Thyroid gland (tissue), 4 donors: ENCODE data around the gene CAMTA1. TPM values are rescaled to one million over a fixed set of nuclear protein-coding genes. Genes with fewer than 3 reads are reported as not detected.

Experiments used
- DNase-seq, 2 donors: peaks; one replicate each; pipeline ENCODE4 v3.0.0-alpha.2; 2019
- H3K27ac ChIP-seq, 3 donors: fragments of 200-600 bp; sonication (generic); 1 replicate in 2 of 3; 2 replicates in 1 of 3; pipeline ENCODE4 v1.5.1; 2016 to 2019; ENCODE audit warnings: mild to moderate bottlenecking in 1 of 3, moderate library complexity in 1 of 3
- H3K27me3 ChIP-seq: fragments of 200-600 bp; sonication (generic); one replicate; pipeline ENCODE4 v1.5.1; 2019
- H3K36me3 ChIP-seq, 2 donors: fragments of 200-600 bp; sonication (generic); one replicate each; pipeline ENCODE4 v1.5.1; 2016 to 2019
- H3K4me1 ChIP-seq, 2 donors: fragments of 200-600 bp; sonication (generic); one replicate each; pipeline ENCODE4 v1.5.1; 2017 to 2019
- H3K4me3 ChIP-seq, 3 donors: fragments of 200-600 bp; sonication (generic); replicated peaks in 1 of 3; 1 replicate in 2 of 3; 2 replicates in 1 of 3; pipeline ENCODE4 v1.5.1; 2016; ENCODE audit warnings: mild to moderate bottlenecking in 1 of 3
- H3K9me3 ChIP-seq: fragments of 200-600 bp; sonication (generic); one replicate; pipeline ENCODE4 v1.5.1; 2017
- POLR2A ChIP-seq, 2 donors: fragments of 450-650 bp; IDR thresholded peaks; one replicate each; pipeline ENCODE4 v1.6.1; 2017; ENCODE audit warnings: antibody characterized with exemption in 2 of 2, mild to moderate bottlenecking in 2 of 2, moderate library complexity in 1 of 2
- WGBS, 2 donors: methylation state at CpG; one replicate each; pipeline ENCODE4 v1.1.5; 2017; 5-methylcytosine and 5-hydroxymethylcytosine counted together
- intact Hi-C: fragments of 100-400 bp; cut with DNase I; formaldehyde crosslinking; loops from one replicate; pipeline ENCODE4 v1.15.1; 2023
- total RNA-seq, 4 donors: library from RNA; depleted of rRNA; stranded (reverse); fragments of >200 nt; gene quantifications; one replicate each; pipeline ENCODE4 v1.2.3, GENCODE V29; 2016
- TF ChIP-seq, protein P1 (sequence below), 6 experiments: fragments of 200-600 bp in 3 of 6; fragments of 450-650 bp in 3 of 6; sonication (generic) in 3 of 6; IDR thresholded peaks; one replicate each; pipeline ENCODE4 v1.5.1; 2016 to 2019; ENCODE audit warnings: antibody characterized with exemption in 6 of 6, mild to moderate bottlenecking in 2 of 6, inconsistent platforms in 1 of 6, moderate library complexity in 1 of 6

Gene CAMTA1
- total RNA-seq, 4 donors from 2014 or later, result 63.9 to 124 (median 101) TPM

DNA sequence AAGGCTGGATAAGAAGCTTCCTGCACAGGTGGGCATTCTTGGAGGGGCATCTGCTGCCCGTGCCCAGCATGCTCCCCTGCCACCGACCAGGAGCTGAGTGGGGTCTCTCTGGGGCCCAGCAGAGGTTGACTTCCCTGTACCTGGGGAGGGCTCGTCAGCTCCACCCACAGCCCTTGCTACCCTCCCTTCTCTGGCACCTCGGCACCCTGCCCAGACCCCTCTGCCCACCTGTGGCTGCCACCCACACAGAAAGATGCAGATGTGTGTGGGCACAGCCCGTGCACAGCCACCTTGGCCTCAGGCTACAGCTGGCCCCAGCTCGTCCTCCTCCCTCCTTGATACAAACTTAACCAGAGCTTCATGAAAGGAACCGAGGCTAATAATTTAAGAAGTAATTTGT is 744.7 kb downstream of the CAMTA1 start:
- no peak for DNase-seq
- no peaks in the 10 kb centered on the region for H3K36me3 ChIP-seq
- H3K27ac ChIP-seq, result no peak overlapping the region
- no peaks in the 10 kb centered on the region for H3K27me3 ChIP-seq
- no peak overlapping the region for H3K4me3 ChIP-seq
- no peaks in the 10 kb centered on the region for H3K4me1 ChIP-seq
- no peaks in the 10 kb centered on the region for H3K9me3 ChIP-seq
- intact Hi-C loops, result no loop called here
- 74 to 82% methylated on average over 7 of the region's 7 CpGs for WGBS, 2 donors
- no peak for TF ChIP-seq POLR2A (IDR thresholded peaks at IDR 0.05)
- TF ChIP-seq, protein P1, sequence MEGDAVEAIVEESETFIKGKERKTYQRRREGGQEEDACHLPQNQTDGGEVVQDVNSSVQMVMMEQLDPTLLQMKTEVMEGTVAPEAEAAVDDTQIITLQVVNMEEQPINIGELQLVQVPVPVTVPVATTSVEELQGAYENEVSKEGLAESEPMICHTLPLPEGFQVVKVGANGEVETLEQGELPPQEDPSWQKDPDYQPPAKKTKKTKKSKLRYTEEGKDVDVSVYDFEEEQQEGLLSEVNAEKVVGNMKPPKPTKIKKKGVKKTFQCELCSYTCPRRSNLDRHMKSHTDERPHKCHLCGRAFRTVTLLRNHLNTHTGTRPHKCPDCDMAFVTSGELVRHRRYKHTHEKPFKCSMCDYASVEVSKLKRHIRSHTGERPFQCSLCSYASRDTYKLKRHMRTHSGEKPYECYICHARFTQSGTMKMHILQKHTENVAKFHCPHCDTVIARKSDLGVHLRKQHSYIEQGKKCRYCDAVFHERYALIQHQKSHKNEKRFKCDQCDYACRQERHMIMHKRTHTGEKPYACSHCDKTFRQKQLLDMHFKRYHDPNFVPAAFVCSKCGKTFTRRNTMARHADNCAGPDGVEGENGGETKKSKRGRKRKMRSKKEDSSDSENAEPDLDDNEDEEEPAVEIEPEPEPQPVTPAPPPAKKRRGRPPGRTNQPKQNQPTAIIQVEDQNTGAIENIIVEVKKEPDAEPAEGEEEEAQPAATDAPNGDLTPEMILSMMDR (IDR thresholded peaks at IDR 0.05), result no peak

DNA sequence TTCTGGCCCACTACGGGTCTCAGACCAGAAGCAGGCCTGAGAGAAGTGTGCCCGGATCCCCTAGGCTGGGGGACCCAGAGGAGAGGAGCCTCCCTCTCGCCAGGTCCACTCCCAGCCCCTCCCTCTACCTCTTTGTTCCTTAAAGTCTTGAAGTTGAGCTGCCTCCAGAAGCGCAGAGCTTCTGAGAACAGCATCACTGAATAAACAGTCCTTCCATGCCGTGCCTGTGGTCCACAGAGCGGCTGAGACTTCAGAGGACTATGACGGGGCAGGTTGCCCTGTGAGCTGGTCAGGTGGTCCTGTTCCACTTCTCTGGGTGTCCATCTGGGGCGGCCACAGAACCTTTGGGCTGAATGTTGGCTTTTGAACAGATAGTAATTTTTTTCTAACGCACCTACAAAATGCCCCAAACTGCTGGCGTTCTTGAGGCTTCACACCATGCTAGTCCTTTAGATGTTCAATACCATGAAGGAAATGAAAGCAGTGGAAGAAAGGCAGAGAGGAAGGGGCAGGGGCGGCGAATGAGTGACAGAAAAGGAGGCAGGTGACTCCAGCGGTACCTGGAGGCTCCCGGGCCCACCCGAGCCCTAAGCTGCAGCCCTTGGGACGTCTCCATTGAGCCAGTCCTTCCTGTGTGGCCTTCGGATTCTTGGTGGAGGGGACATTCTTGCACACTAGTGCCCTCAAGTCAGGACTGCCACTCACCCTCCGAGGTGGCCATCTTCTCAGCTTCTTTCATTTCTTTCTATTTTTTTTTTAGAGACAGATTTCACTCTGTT is 746.5 kb downstream of the CAMTA1 start:
- no peaks in the 10 kb centered on the region for H3K27me3 ChIP-seq
- no peak overlapping the region for H3K27ac ChIP-seq
- no peaks in the 10 kb centered on the region for H3K4me1 ChIP-seq
- H3K9me3 ChIP-seq, result no peaks in the 10 kb centered on the region
- no peaks in the 10 kb centered on the region for H3K36me3 ChIP-seq
- no peak overlapping the region for H3K4me3 ChIP-seq
- 88 to 89% methylated on average over 16 to 18 of the region's 18 CpGs for WGBS, 2 donors
- TF ChIP-seq, protein P1 (IDR thresholded peaks at IDR 0.05), result no peak
- TF ChIP-seq POLR2A (IDR thresholded peaks at IDR 0.05), result no peak
- intact Hi-C loops, result no loop called here
- DNase-seq, result no peak

DNA sequence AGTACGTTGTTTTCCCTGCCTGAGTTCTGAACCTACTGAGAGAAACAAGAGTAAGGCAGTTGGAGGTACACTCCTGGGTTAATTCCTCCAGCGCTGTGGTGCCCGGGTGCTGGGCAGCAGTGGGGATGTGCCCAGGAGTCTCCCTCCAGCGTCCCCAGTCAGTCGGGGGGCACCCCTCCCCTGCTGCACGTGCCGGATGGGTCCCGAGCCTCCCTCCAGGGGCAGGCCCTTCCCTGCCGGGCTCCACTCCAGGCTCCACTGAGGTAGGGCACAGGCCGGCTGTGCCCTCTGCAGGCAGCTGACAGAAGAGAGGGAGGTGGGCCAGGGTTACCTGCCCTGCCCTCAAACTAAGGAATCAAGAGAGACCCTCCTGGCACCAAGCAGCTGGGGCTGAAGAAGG is 747.8 kb downstream of the CAMTA1 start:
- Histone ChIP-seq H3K9me3 (no peaks in the 10 kb centered on the region), H3K36me3 (no peaks in the 10 kb centered on the region), H3K27ac (no peak overlapping the region), H3K4me3 (no peak overlapping the region), H3K4me1 (no peaks in the 10 kb centered on the region), H3K27me3 (no peaks in the 10 kb centered on the region)
- 68 to 91% methylated on average over 4 to 10 of the region's 10 CpGs for WGBS, 2 donors
- TF ChIP-seq, protein P1 (IDR thresholded peaks at IDR 0.05), result no peak
- TF ChIP-seq POLR2A (IDR thresholded peaks at IDR 0.05), result no peak
- intact Hi-C loops, result no loop called here
- no peak for DNase-seq

DNA sequence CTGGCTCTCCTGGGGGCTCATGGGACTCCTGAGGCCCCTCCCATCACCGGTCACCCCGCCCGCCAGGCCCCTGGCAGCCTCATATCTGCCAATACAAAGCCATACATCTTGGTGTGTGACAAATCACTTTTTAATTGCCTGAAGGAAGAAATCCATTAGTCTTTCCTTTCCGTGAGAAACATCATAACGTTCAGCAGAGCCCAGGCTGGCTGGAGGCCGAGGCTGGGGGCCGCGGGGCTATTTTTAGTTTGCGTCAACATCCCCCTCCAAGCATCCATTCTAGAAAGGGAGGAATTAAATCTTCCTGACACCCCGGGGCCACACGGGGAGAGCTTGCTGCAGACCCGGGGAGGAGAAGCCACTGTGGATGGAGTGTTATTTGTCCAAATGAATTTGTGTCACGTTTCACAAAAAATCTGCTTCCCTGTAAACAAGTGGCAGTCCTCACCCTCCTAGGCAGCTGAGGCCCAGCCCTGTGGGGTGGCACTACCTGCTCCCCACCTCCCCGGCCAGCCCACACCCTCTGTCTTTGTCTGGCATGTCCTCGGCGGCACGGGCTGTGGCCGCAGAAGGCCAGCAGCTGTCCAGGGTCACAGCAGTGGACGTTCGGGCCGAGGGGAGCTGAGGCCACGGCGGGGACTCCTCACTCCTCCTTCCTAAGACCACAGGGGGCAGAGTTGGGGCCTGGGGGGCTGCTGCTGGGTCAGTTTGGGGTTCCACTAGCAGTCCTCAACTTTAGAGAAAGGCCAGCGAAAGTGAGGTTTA is 749.0 kb downstream of the CAMTA1 start:
- TF ChIP-seq, protein P1 (IDR thresholded peaks at IDR 0.05), result no peak
- TF ChIP-seq POLR2A (IDR thresholded peaks at IDR 0.05), result no peak
- Histone ChIP-seq H3K27me3 (no peaks in the 10 kb centered on the region), H3K4me3 (no peak overlapping the region), H3K36me3 (no peaks in the 10 kb centered on the region), H3K27ac (no peak overlapping the region), H3K4me1 (no peaks in the 10 kb centered on the region), H3K9me3 (no peaks in the 10 kb centered on the region)
- intact Hi-C loops, result no loop called here
- 59 to 67% methylated on average over 14 of the region's 24 CpGs for WGBS, 2 donors
- no peak for DNase-seq

DNA sequence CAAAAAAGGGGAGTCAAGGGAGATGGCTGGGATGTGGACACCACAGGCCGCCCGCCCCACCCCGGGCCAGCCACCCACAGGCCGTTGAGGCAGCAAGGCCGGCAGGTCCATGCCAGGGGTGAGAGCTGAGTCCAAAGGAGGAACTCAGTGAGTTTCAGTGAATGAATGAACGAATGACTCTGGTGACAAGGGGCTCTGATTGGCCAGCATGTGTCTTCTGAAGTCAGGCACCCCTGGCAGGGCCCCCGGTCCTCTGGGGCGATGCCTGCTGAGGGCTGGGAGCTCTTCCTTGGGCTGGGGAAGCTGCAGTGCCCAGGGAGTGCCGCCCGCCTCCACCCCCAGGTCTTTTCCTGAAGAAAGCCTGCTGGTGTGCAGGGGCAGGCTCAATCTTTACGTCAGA is 749.8 kb downstream of the CAMTA1 start:
- Histone ChIP-seq H3K36me3 (no peaks in the 10 kb centered on the region), H3K4me1 (no peaks in the 10 kb centered on the region), H3K27ac (no peak overlapping the region), H3K27me3 (no peaks in the 10 kb centered on the region), H3K9me3 (no peaks in the 10 kb centered on the region), H3K4me3 (no peak overlapping the region)
- no peak for DNase-seq
- no peak for TF ChIP-seq POLR2A (IDR thresholded peaks at IDR 0.05)
- TF ChIP-seq, protein P1 (IDR thresholded peaks at IDR 0.05), result no peak
- WGBS, 2 donors, result 84 to 86% methylated on average over 11 of the region's 11 CpGs
- intact Hi-C loops, result no loop called here
